Karpas-422 (cell line): ENCODE measurements around the gene GPSM1. TPM values are rescaled to one million over a fixed set of nuclear protein-coding genes. Genes with fewer than 3 reads are reported as not detected.
"Not testable (repeated sequence)": the region's sequence is repeated elsewhere in the genome, so short reads cannot be mapped to it uniquely, and the experiment has no call there.

Source experiments
- DNase-seq: peaks from one replicate; pipeline ENCODE4 v3.0.0-alpha.2; 2015
- H2AFZ ChIP-seq: fragments of 200-600 bp; sonication (generic); 2 replicates; pipeline ENCODE4 v1.6.1; 2014; ENCODE audit warnings: antibody characterized with exemption, low read length, mixed read lengths
- H3K27ac ChIP-seq: fragments of 200-600 bp; sonication (generic); 2 replicates; pipeline ENCODE4 v1.5.1; 2014; ENCODE audit warnings: mild to moderate bottlenecking, low read length, moderate library complexity
- H3K27me3 ChIP-seq: fragments of 200-600 bp; sonication (generic); 2 replicates; pipeline ENCODE4 v1.6.1; 2014; ENCODE audit warnings: low read length, mixed read lengths
- H3K36me3 ChIP-seq: fragments of 200-600 bp; sonication (generic); 2 replicates; pipeline ENCODE4 v1.6.1; 2014; ENCODE audit warnings: low read length, mixed read lengths; ENCODE audit not compliant: insufficient read depth
- H3K4me1 ChIP-seq: fragments of 200-600 bp; sonication (generic); 2 replicates; pipeline ENCODE4 v1.6.1; 2014; ENCODE audit warnings: mild to moderate bottlenecking, low read length, mixed read lengths
- H3K4me2 ChIP-seq: fragments of 200-600 bp; sonication (generic); 2 replicates; pipeline ENCODE4 v1.6.1; 2014; ENCODE audit warnings: low read length, low read depth, mild to moderate bottlenecking; ENCODE audit not compliant: poor library complexity, severe bottlenecking
- H3K4me3 ChIP-seq: fragments of 200-600 bp; sonication (generic); 2 replicates; pipeline ENCODE4 v1.5.1; 2014; ENCODE audit warnings: mild to moderate bottlenecking, antibody characterized with exemption, low read length, mixed read lengths
- H3K79me2 ChIP-seq: fragments of 200-600 bp; sonication (generic); 2 replicates; pipeline ENCODE4 v1.6.1; 2014; ENCODE audit warnings: mild to moderate bottlenecking, low read length, mixed read lengths
- H3K9ac ChIP-seq: fragments of 200-600 bp; sonication (generic); 2 replicates; pipeline ENCODE4 v1.6.0; 2014; ENCODE audit warnings: low read length
- H3K9me2 ChIP-seq: fragments of 200-600 bp; sonication (generic), shearing (Covaris generic); replicated peaks from 2 replicates; pipeline ENCODE4 v1.6.0; 2014; ENCODE audit warnings: mild to moderate bottlenecking, low read length, moderate library complexity; ENCODE audit not compliant: insufficient read depth
- H3K9me3 ChIP-seq: fragments of 300-700, 200-600 bp; sonication (generic); 2 replicates; pipeline ENCODE4 v1.6.1; 2014; ENCODE audit warnings: low read length, mixed read lengths
- H4K20me1 ChIP-seq: fragments of 200-600 bp; sonication (generic); 2 replicates; pipeline ENCODE4 v1.6.1; 2014; ENCODE audit warnings: mild to moderate bottlenecking, antibody characterized with exemption, low read length, low read depth; ENCODE audit not compliant: insufficient read depth
- total RNA-seq: library from RNA; depleted of rRNA; stranded (reverse); fragments of >200 nt; shearing (Covaris generic); gene quantifications from 2 replicates; pipeline ENCODE4 v1.2.3, GENCODE V29; 2014; ENCODE audit warnings: low replicate concordance

GPSM1 gene
- total RNA-seq, 1 experiment from 2014 or later: 11.7 TPM

DNA sequence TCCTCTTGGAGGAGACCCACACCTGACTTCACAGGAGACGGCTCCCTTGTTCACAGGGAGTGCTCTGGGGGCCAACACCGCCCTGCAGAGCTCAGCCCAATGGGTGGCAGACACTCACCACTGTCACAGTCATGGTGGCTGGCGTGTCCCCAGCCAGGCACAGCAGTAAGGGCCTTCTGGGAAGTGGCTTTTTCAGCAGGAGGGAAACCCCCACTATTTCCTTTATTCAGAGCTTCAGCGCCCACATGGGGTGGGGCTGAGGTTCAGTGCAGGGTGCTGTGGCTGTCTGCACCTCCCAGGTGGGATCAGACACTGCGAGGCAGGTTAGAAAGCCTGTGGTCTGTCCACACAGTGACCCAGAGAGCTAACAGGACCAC lies 76.2 kb downstream of the GPSM1 start:
- no peak overlapping the region for H3K4me2 ChIP-seq
- H3K4me1 ChIP-seq: peaks cover 17% of the 10 kb centered on the region
- no peak for DNase-seq
- peaks cover 11% of the 10 kb centered on the region; the same call in 1 of the 2 replicates for H4K20me1 ChIP-seq
- H3K9me3 ChIP-seq: no peaks in the 10 kb centered on the region
- no peak overlapping the region for H3K27ac ChIP-seq
- peaks cover 27% of the 10 kb centered on the region; the same call in 1 of the 2 replicates for H3K36me3 ChIP-seq
- no peak overlapping the region for H3K9ac ChIP-seq
- H3K27me3 ChIP-seq: no peaks in the 10 kb centered on the region
- H2AFZ ChIP-seq: no peak overlapping the region
- no peaks in the 10 kb centered on the region for H3K9me2 ChIP-seq
- no peak overlapping the region for H3K4me3 ChIP-seq
- peaks cover 23% of the 10 kb centered on the region for H3K79me2 ChIP-seq

DNA sequence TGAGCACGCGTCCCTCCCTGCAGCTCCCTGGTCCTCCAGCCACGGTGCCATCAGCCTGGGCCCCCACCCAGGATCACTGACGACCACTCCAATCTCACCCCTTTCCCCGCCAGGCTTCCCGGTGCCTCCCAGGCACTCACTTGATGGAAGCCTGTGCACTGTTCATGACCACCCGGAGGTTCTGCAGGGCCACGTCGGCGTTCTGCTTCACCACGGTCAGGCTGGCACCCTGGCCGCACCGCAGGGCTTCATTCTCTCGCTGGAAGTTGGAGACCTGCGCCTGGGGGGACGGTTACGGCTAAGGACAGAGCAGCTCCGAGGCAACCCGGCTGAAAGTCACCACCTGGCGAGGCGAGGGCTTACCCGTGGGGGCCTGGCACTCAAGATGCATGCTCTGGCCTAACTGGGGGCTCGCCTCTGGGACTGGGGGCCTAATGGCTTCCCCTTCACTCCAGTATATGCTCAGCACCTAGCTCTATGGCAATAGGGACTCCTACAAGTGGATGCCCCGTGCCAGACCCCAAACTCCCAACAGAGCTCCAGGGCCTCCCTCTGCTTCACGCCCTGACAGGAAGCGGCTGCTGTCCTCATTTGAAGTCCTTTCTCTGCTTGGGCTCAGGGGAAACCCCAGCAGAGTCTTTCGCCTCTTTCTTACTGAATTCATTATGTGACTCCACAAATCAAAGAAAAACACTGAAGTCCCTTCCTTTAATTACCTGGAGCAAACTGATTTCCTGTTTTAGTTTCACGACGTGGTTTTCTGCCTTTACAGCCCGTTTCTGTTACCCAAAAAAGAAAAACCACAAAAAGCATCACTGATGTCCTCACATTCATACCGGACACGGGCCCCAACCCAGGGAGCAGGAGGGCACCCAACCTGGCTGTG lies 76.8 kb downstream of the GPSM1 start:
- H3K27me3 ChIP-seq: no peaks in the 10 kb centered on the region
- no peak overlapping the region for H3K9ac ChIP-seq
- H3K4me3 ChIP-seq: no peak overlapping the region
- peaks cover 16% of the 10 kb centered on the region for H3K4me1 ChIP-seq
- H3K27ac ChIP-seq: no peak overlapping the region
- no peaks in the 10 kb centered on the region for H3K9me2 ChIP-seq
- peaks cover 5% of the 10 kb centered on the region; the same call in 1 of the 2 replicates for H4K20me1 ChIP-seq
- H3K36me3 ChIP-seq: peaks cover 24% of the 10 kb centered on the region; the same call in 1 of the 2 replicates
- H3K4me2 ChIP-seq: no peak overlapping the region
- no peaks in the 10 kb centered on the region for H3K9me3 ChIP-seq
- H2AFZ ChIP-seq: no peak overlapping the region
- no peak for DNase-seq
- H3K79me2 ChIP-seq: peaks cover 21% of the 10 kb centered on the region

DNA sequence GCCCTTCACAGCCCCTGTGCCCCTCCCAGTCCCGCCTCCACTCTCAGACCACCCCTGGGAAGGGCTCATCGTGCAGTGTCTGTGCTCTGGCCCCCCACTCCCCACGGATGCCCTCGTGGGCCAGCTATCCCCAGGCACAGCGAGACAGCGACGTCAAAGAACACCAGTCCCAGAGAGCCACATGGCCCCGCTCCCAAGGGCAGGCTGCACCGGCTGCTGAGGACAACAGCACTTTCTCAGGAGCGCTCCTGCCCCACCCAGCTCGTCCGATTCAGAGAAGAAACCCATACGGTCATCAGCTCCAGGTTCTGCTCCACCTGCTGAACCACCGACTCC lies 77.4 kb downstream of the GPSM1 start:
- Histone ChIP-seq H3K4me1 (peaks cover 22% of the 10 kb centered on the region), H2AFZ (no peak overlapping the region), H3K9ac (no peak overlapping the region)

DNA sequence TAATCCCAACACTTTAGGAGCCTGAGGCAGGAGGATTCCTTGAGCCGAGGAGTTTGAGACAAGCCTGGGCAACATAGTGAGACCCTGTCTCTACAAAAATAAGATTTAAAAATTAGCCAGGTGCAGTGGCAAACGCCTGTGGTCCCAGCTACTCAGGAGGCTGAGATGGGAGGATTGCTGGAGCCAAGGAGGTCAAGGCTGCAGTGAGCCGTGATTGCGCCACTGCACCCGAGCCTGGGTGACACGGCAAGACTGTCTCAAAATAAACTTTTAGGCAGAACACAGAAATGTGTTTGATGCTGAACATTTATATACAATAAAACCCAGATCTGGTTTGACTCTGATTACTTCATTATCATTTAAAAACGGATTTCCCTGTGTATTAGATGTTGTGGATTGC lies 78.1 kb downstream of the GPSM1 start:
- Histone ChIP-seq H3K9ac (no peak overlapping the region), H3K9me3 (no peaks in the 10 kb centered on the region), H4K20me1 (no peaks in the 10 kb centered on the region; the same call in 1 of the 2 replicates), H3K4me2 (no peak overlapping the region), H3K79me2 (peaks cover 24% of the 10 kb centered on the region), H3K4me3 (no peak overlapping the region), H3K4me1 (peaks cover 22% of the 10 kb centered on the region), H3K36me3 (peaks cover 24% of the 10 kb centered on the region; the same call in 1 of the 2 replicates), H3K27me3 (no peaks in the 10 kb centered on the region), H2AFZ (no peak overlapping the region), H3K9me2 (no peaks in the 10 kb centered on the region), H3K27ac (no peak overlapping the region)
- DNase-seq: no peak

More for the DNA sequence above, 77.4 kb downstream of the GPSM1 start:
- no peaks in the 10 kb centered on the region for H3K27me3 ChIP-seq
- H3K27ac ChIP-seq: no peak overlapping the region
- no peaks in the 10 kb centered on the region for H3K9me3 ChIP-seq
- no peaks in the 10 kb centered on the region for H3K9me2 ChIP-seq
- peaks cover 24% of the 10 kb centered on the region; the same call in 1 of the 2 replicates for H3K36me3 ChIP-seq
- no peak overlapping the region for H3K4me2 ChIP-seq
- no peaks in the 10 kb centered on the region; the same call in 1 of the 2 replicates for H4K20me1 ChIP-seq
- peaks cover 21% of the 10 kb centered on the region for H3K79me2 ChIP-seq
- no peak for DNase-seq
- no peak overlapping the region for H3K4me3 ChIP-seq

DNA sequence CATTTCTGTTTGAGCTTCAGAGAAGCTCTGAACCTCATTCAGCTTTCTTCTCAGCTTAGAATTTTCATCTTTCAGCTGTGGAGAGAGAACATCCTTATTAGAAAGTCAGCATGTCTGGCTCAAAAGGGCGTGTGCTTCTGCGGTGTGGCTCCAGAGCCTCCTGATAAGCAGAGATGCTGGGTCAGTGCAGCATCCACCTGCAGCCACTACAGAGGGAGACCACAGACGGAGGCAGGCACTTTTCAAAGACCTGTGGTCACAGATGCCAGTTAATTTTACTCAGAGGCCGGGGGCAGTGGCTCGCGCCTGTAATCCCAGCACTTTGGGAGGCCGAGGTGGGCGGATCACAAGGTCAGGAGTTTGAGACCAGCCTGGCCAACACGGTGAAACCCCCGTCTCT lies 78.6 kb downstream of the GPSM1 start:
- not testable (repeated sequence) for H3K4me2 ChIP-seq, H3K4me3 ChIP-seq, H4K20me1 ChIP-seq, DNase-seq, H3K9ac ChIP-seq, H3K27me3 ChIP-seq, H3K27ac ChIP-seq, H2AFZ ChIP-seq, H3K9me2 ChIP-seq, H3K9me3 ChIP-seq
- Histone ChIP-seq H3K4me1 (peaks cover 18% of the 10 kb centered on the region), H3K79me2 (peaks cover 28% of the 10 kb centered on the region), H3K36me3 (peaks cover 24% of the 10 kb centered on the region; the same call in 1 of the 2 replicates)

DNA sequence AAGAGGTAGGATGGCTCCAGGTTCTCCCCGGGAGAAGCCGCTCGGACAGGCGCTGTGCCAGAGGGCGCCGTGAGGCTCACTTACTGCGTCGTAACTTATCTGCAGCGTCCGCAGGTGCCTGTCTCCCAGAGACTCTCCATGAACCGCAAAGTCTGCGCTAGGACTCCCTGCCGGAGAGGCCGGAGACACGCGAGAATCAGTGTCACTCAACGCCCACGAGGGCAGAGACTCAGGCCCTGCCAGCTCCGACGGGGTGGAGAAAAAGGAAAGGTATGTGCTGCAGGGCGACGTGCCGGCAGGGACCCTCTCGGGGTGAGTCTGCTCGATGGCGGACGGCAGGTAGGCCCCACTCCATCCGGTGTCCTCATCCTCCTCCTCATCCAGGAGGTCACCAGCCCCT lies 79.7 kb downstream of the GPSM1 start:
- H3K4me2 ChIP-seq, H3K27me3 ChIP-seq, DNase-seq, H3K9me2 ChIP-seq, H3K27ac ChIP-seq, H2AFZ ChIP-seq, H3K9me3 ChIP-seq, H3K4me3 ChIP-seq, H3K9ac ChIP-seq: not testable (repeated sequence)
- peaks cover 10% of the 10 kb centered on the region; the same call in 1 of the 2 replicates for H4K20me1 ChIP-seq
- peaks cover 26% of the 10 kb centered on the region for H3K4me1 ChIP-seq
- peaks cover 39% of the 10 kb centered on the region for H3K79me2 ChIP-seq
- H3K36me3 ChIP-seq: peaks cover 28% of the 10 kb centered on the region; the same call in 1 of the 2 replicates

DNA sequence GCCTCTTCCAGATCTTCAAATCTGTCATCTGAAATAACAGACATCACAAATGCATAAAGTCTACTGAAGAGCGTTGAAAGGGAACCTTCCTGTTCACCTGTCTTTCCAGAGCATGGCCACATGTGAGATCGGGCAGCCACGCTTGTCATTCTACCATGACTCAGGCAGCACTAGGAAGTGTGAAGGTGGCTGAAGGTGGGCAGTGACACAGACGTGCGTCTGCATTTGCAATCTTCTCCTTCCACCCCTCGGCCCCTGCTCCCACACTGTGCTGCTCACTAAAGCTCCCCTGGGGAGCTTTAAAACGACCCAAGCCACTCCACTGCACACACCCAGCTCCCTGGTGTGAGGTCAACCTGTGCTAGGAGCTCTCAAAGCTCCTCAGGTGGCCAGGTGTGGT lies 80.6 kb downstream of the GPSM1 start:
- H2AFZ ChIP-seq: no peak overlapping the region
- H3K4me3 ChIP-seq: no peak overlapping the region
- no peak for DNase-seq
- H3K9ac ChIP-seq: no peak overlapping the region
- H3K9me3 ChIP-seq: no peaks in the 10 kb centered on the region
- peaks cover 48% of the 10 kb centered on the region for H3K79me2 ChIP-seq
- H3K36me3 ChIP-seq: peaks cover 30% of the 10 kb centered on the region; the same call in 1 of the 2 replicates
- H3K27ac ChIP-seq: 0 out of 2 replicates have a peak overlapping the region, but pooled peaks have one; percentile 20
- H3K4me2 ChIP-seq: no peak overlapping the region
- no peaks in the 10 kb centered on the region for H3K27me3 ChIP-seq
- H4K20me1 ChIP-seq: peaks cover 13% of the 10 kb centered on the region; the same call in 1 of the 2 replicates
- H3K9me2 ChIP-seq: no peaks in the 10 kb centered on the region
- peaks cover 29% of the 10 kb centered on the region for H3K4me1 ChIP-seq
